ENCODE measurements around the gene BMF.

BMF gene

GRCh38 chr15:40102897-40103858 lies 5.5 kb downstream of the BMF start:
- DNase-seq = peak; percentile 47

GRCh38 chr15:40100947-40101905 lies 7.5 kb downstream of the BMF start:
- no peak for DNase-seq

- no peak for DNase-seq
Observed at GRCh38 chr15:40100123-40100946, 8.3 kb downstream of the BMF start.

- peak; percentile 60 for DNase-seq
Observed at GRCh38 chr15:40098489-40099261, 10.0 kb downstream of the BMF start.

GRCh38 chr15:40097968-40098476 lies 10.7 kb downstream of the BMF start:
- no peak for DNase-seq

- DNase-seq = no peak
Observed at GRCh38 chr15:40097096-40097967, 11.3 kb downstream of the BMF start.

- DNase-seq = no peak
Observed at GRCh38 chr15:40096094-40096891, 12.4 kb downstream of the BMF start.

- DNase-seq = no peak
Observed at GRCh38 chr15:40095371-40096093, 13.1 kb downstream of the BMF start.

GRCh38 chr15:40094156-40094555 lies 14.5 kb downstream of the BMF start:
- DNase-seq = no peak

- DNase-seq = no peak
Observed at GRCh38 chr15:40092979-40093869, 15.5 kb downstream of the BMF start.

- peak; percentile 25 for DNase-seq
Observed at GRCh38 chr15:40092256-40092978, 16.3 kb downstream of the BMF start.

- no peak for DNase-seq
Observed at GRCh38 chr15:40091861-40092255, 16.8 kb downstream of the BMF start.

GRCh38 chr15:40090774-40091455 lies 17.8 kb downstream of the BMF start:
- DNase-seq = no peak

GRCh38 chr15:40088929-40089755 lies 19.5 kb downstream of the BMF start:
- DNase-seq = no peak
